Cardiac muscle cell (in vitro differentiated cells and primary cell): ENCODE results near the gene LAPTM4A. TPM values are rescaled to one million over a fixed set of nuclear protein-coding genes. Genes with fewer than 3 reads are reported as not detected.

Experiments used
- DNase-seq, 2 donors: peaks; one replicate each; pipeline versions ENCODE4 v3.0.0 to v3.0.0-alpha.2; 2010 to 2017; ENCODE audit warnings: low read depth in 1 of 2, low spot score in 1 of 2
- H3K27ac ChIP-seq: fragments of 200-600 bp; sonication (generic); 2 replicates; pipeline ENCODE4 v1.5.1; 2016
- H3K27me3 ChIP-seq: fragments of 200-600 bp; sonication (generic); 2 replicates; pipeline ENCODE4 v1.6.0; 2016; ENCODE audit warnings: control low read depth
- H3K36me3 ChIP-seq: fragments of 200-600 bp; sonication (generic); 2 replicates; pipeline ENCODE4 v1.5.1; 2016; ENCODE audit warnings: control low read depth
- H3K4me1 ChIP-seq: fragments of 200-600 bp; sonication (generic); 2 replicates; pipeline ENCODE4 v1.8.1; 2017; ENCODE audit warnings: low read depth, mild to moderate bottlenecking, mixed run types
- H3K4me3 ChIP-seq: fragments of 200-600 bp; sonication (generic); 2 replicates; pipeline ENCODE4 v1.5.1; 2016; ENCODE audit warnings: mild to moderate bottlenecking
- H3K9me3 ChIP-seq: fragments of 200-600 bp; sonication (generic); 2 replicates; pipeline ENCODE4 v1.5.1; 2017; ENCODE audit warnings: low read depth, mild to moderate bottlenecking, control low read depth
- CTCF ChIP-seq: IDR thresholded peaks from 2 replicates; pipeline ENCODE4 v1.5.1; 2012; ENCODE audit warnings: low read depth, mild to moderate bottlenecking, low read length
- polyA plus RNA-seq: library from polyadenylated mRNA; unstranded; fragments of >200 nt; fragmentation: Nextera tagmentation; extraction: Ambion mirVana; gene quantifications from 2 replicates; pipeline ENCODE4 v1.2.1, GENCODE V29; 2016
- total RNA-seq: library from RNA; depleted of rRNA; stranded (reverse); fragments of >200 nt; gene quantifications from 2 replicates; pipeline ENCODE4 v1.2.3, GENCODE V29; 2016

LAPTM4A gene
- total and polyA plus RNA-seq, 2 experiments from 2014 or later, result 119 to 425 TPM

GRCh38 chr2:20013126-20013849 is 38.1 kb downstream of the LAPTM4A start:
- DNase-seq, result no peak
- H3K4me1 ChIP-seq, result peaks cover 8% of the 10 kb centered on the region
- no peak for TF ChIP-seq CTCF

DNA sequence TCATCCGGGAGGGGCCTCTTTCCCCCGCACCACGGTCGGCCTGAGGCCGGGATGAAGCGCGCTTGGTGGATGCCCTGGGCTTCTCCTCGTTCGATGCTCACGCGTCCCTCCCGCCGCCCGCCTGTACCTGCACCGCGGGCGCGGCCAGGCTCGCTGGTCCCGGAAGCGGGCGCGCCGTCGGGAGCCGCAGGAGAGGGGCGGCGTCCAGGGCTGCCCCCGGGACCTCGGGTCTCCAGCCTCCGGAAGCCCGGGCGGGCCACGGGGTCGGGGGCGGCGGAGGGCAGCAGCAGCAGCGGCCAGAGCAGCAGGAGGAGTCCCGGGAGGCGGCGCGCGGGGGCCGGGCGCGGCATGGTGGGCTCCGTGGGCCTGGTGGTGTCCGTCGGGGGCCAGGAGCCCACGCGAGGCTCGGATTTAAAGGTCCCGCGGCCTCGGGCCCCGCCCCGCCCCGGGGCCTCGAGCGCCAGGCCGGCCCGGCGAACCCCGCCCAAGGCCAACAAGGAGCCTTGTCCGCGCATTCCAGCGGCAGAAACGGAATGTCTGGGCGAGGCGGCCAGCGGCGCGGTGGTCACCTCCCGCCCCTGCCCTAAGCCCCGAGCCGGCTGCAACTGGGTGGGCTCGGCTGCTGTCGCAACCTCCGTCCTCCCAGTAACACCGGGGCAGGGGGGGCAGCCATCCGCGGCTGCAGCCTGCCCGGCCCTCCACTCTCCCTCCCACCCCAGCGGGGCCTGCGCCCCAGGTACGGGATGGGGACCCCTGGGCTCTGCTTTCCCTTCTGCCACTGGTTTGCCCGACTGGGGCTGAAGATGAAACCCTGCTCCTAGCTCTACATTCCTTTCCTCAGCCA is 38.9 kb downstream of the LAPTM4A start, which contains the start of gene MATN3:
Gene MATN3, minus strand, starts transcription at position 387 of the 844 bp plus-strand sequence. Its CDS starts 37 bp downstream, at position 350.
- Histone ChIP-seq H3K36me3 (no peaks in the 10 kb centered on the region), H3K4me3 (peak within 1 kb of the TSS; percentile 37), H3K9me3 (no peaks in the 10 kb centered on the region), H3K4me1 (peaks cover 8% of the 10 kb centered on the region), H3K27ac (no peak within 1 kb of the TSS), H3K27me3 (peaks cover 16% of the 10 kb centered on the region)
- no peak for TF ChIP-seq CTCF
- peak; percentile 68 for DNase-seq

More at GRCh38 chr2:20013126-20013849, 38.1 kb downstream of the LAPTM4A start:
- peak overlapping the region; percentile 37 for H3K4me3 ChIP-seq
- H3K9me3 ChIP-seq, result no peaks in the 10 kb centered on the region
- no peaks in the 10 kb centered on the region for H3K36me3 ChIP-seq
- H3K27me3 ChIP-seq, result peaks cover 16% of the 10 kb centered on the region
- H3K27ac ChIP-seq, result no peak overlapping the region

- no peaks in the 10 kb centered on the region for H3K36me3 ChIP-seq
- no peaks in the 10 kb centered on the region for H3K9me3 ChIP-seq
- DNase-seq, result no peak
- peaks cover 8% of the 10 kb centered on the region for H3K4me1 ChIP-seq
- H3K27me3 ChIP-seq, result peaks cover 16% of the 10 kb centered on the region
- H3K4me3 ChIP-seq, result peak overlapping the region; percentile 37
- TF ChIP-seq CTCF, result no peak
- H3K27ac ChIP-seq, result no peak overlapping the region
Measured at GRCh38 chr2:20012032-20012281, 39.5 kb downstream of the LAPTM4A start.

DNA sequence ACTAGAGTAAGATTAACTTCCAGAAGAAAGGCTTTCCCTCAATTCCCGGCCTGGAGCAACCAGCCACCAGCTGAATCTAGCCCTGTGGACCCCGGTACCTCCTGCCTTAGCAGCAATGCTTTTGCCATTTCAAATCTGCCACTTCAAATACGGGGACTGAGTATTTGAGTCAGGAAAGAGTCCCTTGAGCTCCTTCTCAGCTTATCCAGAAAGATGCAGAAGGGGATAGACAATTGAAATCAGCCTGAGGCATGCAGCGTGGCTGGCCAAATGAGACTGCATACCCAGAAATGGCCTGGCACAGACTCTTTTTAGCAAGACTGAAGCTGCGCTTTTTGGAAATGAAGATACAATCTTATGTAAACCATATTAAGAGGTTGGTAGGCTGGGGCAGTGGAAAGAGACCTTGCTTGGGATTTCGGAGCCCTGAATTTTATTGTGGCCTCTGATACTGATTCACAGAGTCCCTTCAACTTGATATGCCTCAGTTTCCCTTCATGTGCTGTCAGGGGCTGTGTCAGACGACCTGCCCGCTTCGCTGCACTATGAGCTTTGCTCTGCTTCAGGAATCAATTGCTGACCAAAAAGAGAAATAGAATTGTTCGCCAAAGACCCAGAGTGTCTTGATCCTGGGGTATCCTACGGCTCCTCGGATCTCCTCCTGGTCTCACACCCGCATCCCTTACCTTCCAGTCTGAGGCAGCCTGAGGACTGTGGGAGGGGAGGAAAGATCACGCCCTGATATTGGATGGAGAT is 40.0 kb downstream of the LAPTM4A start:
- no peaks in the 10 kb centered on the region for H3K36me3 ChIP-seq
- peaks cover 8% of the 10 kb centered on the region for H3K4me1 ChIP-seq
- H3K27ac ChIP-seq, result no peak overlapping the region
- peaks cover 16% of the 10 kb centered on the region for H3K27me3 ChIP-seq
- no peak for DNase-seq
- H3K9me3 ChIP-seq, result no peaks in the 10 kb centered on the region
- no peak overlapping the region for H3K4me3 ChIP-seq
- TF ChIP-seq CTCF, result no peak

- H3K36me3 ChIP-seq, result no peaks in the 10 kb centered on the region
- no peak overlapping the region for H3K4me3 ChIP-seq
- no peak for DNase-seq
- H3K27me3 ChIP-seq, result peaks cover 16% of the 10 kb centered on the region
- H3K9me3 ChIP-seq, result no peaks in the 10 kb centered on the region
- TF ChIP-seq CTCF, result no peak
- peaks cover 12% of the 10 kb centered on the region for H3K4me1 ChIP-seq
- H3K27ac ChIP-seq, result no peak overlapping the region
Measured at GRCh38 chr2:20008703-20009102, 42.7 kb downstream of the LAPTM4A start.
